ENCODE data around the gene ZBTB1.

ZBTB1 gene, protein sequence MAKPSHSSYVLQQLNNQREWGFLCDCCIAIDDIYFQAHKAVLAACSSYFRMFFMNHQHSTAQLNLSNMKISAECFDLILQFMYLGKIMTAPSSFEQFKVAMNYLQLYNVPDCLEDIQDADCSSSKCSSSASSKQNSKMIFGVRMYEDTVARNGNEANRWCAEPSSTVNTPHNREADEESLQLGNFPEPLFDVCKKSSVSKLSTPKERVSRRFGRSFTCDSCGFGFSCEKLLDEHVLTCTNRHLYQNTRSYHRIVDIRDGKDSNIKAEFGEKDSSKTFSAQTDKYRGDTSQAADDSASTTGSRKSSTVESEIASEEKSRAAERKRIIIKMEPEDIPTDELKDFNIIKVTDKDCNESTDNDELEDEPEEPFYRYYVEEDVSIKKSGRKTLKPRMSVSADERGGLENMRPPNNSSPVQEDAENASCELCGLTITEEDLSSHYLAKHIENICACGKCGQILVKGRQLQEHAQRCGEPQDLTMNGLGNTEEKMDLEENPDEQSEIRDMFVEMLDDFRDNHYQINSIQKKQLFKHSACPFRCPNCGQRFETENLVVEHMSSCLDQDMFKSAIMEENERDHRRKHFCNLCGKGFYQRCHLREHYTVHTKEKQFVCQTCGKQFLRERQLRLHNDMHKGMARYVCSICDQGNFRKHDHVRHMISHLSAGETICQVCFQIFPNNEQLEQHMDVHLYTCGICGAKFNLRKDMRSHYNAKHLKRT

DNA sequence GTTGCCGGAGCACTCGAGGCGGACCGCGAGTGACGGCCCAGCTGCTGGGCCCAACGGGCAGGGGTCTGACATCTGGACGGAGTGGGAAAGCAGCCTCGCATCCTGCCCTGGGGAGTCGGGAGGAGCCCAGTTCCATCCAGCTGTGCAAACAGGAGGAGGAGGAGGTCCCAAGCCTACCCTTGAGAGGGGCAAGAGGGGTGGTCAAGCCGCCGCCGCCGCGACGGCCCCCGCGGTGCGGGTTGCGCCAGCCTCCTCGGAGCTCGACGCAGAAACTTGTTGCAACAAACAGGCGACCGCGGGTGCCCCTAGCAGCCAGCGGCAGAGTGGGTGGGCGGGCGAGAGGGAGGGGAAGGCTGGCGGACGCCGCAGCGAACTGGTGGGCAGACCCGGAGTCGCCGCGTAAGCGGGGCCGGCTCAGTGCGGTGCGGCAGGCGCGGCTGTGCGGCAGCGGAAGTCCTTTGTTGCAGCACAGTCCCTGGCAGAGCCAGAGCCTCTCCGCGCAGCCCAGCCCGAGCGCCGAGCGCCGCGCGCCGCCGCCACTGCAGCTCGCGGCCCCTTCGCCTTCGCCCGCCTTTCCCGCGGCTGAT is at the start of gene ZBTB1:
TSS of gene ZBTB1 (plus strand) at position 461 of the 587 bp plus-strand sequence. CDS start 16,735 bp downstream, outside the sequence.
- peak; percentile 75 for DNase-seq

DNA sequence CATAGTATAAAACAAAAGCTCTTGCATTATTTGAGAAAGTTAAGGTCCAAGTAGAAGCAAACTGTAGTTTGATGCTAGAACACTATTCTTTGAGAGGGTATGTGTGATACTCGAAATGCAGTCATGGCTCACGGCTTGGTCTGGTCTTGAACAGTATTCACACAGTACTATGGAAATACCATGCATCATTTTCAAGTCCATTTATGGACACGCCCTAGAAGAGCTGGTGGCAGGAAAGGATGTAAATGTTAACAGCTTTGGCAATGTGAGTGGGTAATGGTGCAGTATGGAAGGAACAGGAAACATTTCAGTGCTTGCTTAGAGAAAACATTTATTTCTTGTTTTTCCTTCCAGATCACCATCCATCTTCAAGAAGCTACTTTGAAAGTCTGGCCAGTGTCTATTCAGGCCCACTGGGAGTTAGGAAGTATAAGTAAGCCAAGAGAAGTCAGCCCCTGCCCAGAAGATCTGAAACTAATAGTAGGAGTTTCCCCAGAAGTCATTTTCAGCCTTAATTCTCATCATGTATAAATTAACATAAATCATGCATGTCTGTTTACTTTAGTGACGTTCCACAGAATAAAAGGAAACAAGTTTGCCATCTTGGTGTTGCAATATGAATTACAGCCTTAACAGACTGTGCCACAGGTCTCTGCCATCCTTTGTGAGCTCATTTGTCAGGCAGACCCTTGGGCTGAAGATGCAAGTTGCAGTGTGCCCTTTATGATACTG is 45.0 kb upstream of the ZBTB1 start:
- DNase-seq: no peak

DNA sequence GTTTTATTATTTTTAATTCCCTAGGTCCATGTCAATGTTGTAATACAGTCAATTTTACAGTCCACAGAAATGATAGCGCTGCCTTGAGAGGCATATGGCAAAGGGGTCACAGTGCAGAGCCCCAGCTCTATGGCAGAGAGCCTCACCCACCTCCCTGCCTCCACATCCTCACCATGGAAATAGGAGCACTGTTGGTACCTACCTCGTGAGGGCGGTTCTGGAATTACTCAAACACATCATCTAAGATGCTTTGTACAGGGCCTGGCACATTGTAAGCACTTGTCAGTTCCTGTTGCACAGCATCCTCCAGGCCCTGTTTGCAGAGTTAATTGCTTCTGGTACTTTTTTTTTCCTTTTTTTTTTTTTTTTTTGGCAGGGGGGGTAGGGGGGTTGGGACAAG is 43.3 kb upstream of the ZBTB1 start:
- DNase-seq: no peak

DNA sequence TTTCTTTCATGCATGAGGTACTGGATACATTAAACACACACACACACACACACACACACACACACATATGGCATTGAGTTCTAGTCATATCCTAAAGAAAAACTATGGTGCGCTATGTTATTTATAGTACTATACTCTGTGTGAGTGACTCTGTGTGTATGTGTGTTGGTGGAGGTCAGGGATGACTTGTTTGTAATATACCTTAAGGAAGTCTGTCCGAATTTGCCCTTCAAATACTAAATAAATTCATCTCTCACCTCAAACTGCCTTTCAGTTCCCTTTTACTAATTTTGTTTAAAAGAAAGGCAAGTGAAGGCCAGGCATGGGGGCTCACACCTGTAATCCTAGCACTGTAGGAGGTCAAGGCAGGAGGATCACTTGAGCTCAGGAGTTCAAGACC is 41.4 kb upstream of the ZBTB1 start:
- DNase-seq: no peak

DNA sequence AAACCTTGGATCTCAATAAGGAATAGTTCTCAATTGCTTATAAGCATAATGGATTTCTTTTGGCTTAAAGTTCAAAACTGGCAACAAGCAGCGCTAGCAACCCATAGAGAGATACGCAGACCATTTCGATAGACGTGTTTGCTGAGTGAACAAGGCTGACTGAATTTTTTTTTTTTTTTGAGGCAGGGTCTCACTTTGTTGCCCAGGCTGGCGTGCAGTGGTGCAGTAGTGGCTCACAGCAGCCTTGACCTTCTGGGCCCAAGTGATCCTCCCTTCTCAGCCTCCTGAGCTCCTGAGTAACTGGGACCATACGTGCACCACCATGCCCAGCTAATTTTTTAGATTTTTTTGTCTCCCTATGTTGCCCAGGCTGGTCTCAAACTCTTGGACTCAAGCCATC is 40.7 kb upstream of the ZBTB1 start:
- no peak for DNase-seq

DNA sequence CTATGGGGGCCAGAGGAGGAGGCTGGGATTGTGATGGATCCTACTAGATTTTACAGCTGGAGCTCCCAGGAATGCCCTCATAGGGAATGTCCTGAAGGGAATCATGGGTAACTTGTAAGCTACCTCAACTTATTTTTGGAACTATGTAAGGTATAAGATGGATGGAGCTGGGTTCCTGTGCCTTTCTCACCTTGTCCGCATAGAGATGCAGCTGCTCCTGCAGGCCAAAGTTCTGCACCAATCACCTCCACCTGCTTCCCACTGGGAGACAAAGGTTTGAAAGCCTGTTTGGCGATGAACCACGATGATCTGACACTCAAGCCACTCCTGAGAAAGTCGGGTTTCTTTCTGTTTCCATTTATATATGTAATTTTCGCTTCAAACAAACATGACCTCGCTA is 39.9 kb upstream of the ZBTB1 start:
- no peak for DNase-seq

DNA sequence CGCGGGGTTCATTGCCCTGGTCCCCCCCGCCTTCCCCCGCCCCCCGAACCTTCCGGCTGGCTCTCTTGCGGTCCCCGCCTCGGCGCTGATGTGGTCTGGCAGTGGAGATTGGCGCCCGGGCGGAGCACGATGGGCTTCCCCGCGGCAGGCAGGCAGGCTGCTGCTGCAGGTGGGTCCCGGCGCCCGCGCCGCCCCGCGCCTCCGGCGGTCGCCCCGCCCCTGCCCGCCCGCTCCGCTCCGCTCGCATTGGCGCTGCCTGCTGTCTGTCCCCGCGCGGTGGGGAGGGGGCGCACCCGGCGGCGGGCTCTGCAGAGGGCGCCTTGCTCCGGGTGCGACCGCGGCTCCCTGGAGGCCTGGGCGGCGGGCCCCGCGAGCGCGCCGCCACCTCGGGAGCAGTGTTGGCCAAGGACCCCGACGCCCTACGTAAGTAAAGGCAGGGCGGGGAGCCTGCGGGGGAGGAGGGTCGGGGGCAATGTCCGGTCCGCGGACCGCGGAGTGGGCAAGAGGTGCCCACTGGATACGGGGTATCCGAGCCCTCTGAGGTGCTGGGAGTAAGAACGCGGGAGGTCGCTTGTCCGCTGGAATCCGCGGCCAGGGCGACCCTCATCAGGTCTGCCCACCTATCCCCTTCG is 39.3 kb upstream of the ZBTB1 start, which contains the start of gene AKAP5:
TSS of gene AKAP5 (plus strand) at position 309 of the 632 bp plus-strand sequence. CDS start 2,896 bp downstream, outside the sequence.
- DNase-seq: no peak

DNA sequence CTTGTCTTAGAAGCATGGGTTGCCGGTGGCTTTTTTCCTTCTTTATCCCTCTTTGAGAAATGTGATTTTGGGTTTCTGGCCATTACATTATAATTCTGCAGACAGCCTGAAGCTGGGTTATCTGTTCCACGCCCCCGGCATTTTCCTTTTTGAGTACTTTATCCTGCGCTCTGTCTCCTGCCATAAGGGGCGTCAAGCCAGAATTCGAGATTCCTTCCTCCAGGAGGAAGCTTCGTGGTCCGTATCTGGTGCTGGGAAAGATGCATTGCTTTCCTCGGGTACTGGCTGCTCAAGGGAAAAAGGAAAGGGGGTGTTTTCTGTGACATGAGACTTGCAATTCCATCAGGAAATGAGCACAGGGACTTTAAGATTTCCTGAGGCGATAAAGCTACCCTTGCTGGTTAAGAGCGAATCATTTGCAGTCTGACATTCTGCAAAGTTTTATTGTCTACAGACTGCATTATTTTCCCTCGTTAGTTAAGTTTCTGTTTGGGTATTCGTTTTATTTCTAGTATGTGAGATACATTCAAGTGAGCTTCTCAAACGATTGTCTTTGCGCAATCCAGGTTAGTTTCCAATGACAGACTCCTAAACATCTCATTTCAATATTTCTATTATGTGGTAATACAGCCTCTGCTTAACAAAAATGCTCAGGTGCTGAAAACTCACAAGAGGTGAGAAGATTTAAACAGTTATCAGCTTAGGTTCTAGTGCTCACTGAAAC is 38.6 kb upstream of the ZBTB1 start:
- DNase-seq: no peak

DNA sequence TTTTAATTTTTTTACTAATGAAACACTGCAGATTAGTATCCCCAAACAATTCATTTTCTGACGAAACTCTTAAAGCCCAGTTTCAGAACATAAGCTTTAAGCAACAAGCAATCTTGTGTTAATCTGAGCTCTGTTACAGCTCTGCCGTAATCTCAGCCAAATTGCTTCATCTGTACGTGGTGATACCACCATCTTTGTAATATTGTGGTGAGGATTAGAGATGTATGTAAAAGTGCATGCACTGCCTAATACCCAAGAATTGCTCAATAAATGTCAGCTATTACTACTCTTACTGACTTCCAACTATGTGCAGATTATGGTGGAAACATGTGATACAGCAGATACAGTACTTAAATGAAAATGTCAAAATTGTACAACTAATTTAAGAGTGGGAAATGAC is 37.5 kb upstream of the ZBTB1 start:
- DNase-seq: no peak

DNA sequence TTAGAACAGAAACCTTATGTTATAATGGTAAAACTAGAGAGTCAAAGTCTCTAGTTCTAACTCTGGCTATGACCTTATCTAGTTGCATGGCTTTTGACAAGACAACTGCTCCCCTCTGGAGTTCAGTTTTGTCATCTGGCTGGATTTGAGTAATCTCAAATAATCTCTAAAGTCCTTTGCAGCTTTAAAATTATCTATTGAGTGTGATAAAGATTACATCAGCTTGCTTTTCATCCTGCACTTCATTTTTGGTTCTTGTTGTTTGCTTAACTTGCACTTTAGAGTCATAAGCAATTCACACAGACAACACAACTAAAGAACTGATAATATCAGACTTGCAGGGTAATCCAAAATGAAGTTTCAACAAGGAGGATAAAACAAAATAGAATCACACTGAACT is 37.0 kb upstream of the ZBTB1 start:
- DNase-seq: no peak

DNA sequence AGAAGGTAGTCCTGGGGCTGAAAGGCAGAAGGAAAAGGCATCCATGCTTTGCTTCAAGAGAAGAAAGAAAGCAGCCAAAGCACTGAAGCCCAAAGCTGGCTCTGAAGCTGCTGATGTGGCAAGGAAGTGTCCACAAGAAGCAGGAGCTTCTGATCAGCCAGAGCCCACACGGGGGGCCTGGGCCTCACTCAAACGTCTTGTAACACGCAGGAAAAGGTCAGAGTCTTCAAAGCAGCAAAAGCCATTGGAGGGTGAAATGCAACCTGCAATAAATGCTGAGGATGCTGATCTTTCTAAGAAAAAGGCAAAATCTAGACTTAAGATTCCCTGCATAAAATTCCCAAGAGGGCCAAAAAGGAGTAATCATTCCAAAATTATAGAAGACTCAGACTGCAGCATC is 36.1 kb upstream of the ZBTB1 start:
- DNase-seq: no peak

DNA sequence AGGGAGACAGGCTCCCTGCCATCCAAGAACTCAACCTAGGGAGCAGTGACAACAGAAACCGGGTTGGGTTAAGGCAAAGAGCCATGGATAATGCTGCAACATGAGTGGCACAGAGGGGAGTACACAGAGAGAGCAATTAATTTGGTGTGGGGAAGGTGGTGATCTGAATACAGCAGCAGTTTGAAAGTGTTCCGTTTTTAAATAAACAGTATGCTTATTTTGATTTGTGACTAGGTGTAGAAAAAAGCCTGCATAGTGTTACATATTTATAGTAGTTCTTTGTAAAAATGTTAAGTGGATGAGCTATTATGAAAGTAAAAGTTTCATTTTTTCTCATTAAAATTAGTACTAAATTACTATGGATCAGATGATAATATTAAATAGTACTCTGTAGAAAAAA is 30.5 kb upstream of the ZBTB1 start:
- DNase-seq: no peak

DNA sequence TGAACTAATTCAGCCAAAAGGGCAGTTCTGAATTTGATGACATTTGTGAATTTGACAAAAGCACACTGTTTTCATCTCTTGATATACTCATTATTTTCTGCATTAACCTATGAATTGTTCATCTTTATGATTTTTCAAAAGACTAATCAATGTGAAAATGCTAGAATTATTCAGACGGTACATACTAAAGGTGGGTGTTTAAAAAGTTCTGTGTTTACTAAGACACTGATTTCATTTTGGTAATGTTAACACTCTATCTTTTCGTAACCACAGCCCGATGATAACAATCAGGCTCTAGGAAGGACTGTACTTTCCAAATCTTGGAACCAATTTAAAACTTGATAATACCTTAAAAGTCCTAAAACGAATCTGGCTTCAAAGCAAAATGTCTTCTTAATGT is 29.9 kb upstream of the ZBTB1 start:
- DNase-seq: no peak

DNA sequence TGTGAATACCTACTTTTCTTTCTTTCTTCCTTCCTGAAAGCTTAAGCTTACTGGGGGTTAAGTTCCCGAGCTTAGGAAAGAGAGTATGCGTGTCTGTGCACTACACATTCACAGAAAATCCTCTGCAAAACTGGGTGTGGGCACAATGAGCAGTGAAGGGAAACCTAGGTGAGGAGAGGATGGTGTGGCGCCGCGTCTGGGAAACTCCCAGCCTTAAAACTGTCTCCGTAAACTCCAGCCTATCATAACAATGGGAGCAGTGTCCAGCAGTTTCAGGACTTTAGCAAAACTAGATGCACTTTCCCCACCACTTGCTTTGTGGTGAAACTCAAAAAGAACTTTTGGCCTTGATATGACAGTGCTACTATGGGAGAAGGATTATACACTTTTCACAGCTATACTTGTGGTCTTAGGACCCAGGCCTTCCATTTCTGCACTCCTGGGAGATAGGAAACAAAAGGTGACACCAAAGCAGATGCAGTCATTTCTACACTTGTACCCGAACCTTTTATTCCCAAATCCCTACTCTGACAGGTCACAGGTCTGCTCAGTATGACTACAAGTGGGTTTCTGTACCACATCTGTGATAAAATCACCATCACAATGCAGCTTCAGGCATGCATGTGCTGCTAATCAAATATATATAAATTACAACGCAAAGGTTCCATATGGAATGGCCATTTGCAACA is 28.8 kb upstream of the ZBTB1 start:
- DNase-seq: no peak

DNA sequence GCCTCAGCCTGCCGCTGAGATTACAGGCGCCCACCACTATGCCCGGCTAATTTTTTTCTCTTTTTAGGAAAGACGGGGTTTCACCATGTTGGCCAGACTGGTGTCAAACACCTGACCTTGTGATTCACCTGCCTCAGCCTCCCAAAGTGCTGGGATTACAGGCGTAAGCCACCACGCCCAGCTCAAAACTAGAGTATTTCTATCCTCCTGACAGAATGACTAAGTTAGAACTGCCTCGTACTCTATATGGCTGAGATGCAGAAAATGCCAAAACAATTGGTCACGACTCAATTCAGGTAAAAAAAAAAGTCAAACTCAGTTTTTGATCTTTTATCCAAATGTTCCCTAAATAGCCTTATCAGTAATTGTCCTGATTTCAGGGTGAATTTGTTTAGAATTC is 28.1 kb upstream of the ZBTB1 start:
- DNase-seq: no peak

DNA sequence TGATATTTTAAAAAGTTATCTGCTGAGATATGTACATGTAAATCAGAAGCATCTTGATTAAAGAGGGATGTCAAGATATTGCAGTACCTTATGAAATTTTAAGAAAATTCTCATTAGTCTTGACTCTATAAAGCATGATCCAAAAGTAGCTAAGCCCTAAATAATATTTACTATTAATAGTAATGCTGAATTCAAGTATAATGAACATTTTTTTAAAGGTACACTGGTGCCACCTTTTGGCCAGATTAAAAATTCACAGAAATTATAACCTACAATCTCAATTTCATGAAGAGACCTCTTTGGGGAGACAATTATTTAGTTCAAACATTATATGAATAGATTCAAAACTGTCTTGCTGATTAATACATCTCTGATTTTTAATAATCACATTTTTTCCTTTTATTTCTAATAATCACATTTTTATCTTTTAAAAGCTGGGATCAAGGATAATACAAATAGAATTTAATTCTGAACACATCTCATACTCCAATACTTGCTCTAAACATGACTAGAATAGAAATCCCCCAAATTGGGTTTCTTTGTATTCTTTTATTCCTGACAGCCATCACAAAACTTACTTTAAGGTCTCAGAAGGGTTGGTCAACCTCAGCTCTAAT is 25.8 kb upstream of the ZBTB1 start:
- peak; percentile 11 for DNase-seq

DNA sequence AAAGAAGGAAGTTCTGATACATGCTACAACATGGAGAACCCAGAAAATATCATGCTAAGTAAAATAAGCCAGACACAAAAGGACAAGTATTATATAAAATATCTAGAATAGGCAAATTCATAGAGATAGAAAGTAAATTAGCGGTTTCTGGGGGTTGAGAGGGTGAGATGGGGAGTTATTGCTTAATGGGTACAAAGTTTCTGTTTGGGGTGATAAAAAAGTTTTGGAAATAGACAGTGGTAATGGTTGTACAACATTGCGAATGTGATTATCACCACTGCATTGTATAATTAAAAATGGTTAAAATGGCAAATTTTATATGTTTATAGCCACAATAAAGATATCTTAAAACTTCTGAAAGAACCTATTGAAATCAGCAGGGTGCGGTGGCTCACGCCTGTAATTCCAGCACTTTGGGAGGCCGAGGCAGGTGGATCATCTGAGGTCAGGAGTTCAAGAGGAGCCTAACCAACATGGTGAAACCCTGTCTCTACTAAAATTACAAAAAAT is 15.9 kb upstream of the ZBTB1 start:
- no peak for DNase-seq

DNA sequence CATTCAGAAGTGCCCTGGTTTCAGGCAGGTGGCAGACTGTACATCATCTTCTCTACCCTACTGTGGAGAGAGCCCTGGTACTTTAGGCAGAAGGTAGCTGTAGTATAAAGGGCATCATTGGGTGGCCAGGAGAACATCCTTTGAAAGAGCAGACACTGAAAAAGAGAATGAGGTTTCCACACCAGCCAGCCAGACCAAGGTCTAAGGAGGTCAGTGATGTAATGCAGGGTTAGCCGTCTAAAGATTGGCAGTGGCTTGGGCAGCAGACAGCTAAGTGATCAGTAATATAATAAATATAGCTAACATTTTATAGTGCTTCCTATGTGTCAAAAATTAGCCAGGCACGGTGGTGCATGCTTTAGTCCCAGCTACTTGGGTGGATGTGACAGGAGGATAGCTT is 12.9 kb upstream of the ZBTB1 start:
- no peak for DNase-seq

DNA sequence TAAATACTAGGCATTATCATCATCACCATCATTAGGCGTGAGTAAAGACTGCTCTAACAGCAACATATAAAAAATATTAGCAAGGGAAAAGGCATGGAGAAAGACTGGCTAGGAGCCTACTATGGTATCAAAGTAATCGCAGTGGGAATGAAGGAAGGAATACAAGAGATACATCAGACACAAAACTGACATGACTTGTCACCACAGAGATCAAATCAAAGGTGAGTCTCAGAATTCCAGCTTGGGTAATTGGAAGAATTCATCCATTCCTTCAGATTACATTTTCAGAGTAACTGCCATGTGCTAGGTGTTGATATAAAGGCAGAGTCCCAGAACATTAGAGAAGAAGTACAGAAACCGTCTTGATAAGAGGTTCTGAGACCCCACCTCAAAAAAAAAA is 11.1 kb upstream of the ZBTB1 start:
- DNase-seq: no peak

DNA sequence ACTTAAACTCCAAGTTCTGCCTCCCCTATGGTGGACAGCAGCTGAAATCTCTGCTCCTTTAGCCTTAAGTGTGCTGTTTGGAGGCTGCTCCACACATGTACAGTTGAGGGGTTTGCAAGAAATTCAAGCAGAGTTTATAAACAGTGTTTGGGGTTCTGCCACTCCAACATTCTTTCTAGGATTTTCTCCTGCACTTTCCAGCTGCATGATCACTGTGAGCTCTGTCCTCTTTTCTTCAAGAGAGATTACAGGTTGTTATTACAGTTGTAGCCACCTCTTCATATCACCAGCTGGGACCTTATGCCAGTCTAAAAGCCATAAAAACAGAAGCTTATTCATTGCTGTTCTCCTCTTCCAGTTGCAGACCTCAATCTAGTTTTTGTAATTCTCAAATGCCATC is 9.3 kb upstream of the ZBTB1 start:
- no peak for DNase-seq

DNA sequence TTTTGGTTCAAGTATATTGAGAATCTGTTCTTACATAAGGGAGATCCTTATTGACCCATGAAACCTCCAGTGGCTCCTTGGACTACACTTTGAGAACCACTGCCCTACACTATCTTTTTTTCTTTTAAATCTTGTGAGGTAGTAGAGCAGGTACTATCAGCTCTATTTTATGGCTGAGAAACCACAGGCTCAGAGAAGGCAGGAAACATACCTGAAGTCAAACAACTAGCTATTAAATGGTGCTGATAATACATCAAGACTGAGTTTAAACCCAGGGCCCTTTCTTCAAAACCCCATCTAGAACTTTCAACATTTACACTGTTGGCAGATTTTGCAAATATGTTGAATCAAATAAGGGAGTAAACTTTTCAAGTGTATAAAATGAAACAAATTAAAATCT is 7.8 kb upstream of the ZBTB1 start:
- no peak for DNase-seq
